DMS114 treated with DMSO at 0.1 percent for 48 hours (cell line): ENCODE results near the gene PAIP1.
"Not testable (repeated sequence)": the region's sequence is repeated elsewhere in the genome, so short reads cannot be mapped to it uniquely, and the experiment has no call there.

Source experiments
- DNase-seq: peaks from one replicate; lab custom pipeline; 2025; ENCODE audit not compliant: unreplicated experiment; lab: John Stamatoyannopoulos, UW

PAIP1 gene, protein sequence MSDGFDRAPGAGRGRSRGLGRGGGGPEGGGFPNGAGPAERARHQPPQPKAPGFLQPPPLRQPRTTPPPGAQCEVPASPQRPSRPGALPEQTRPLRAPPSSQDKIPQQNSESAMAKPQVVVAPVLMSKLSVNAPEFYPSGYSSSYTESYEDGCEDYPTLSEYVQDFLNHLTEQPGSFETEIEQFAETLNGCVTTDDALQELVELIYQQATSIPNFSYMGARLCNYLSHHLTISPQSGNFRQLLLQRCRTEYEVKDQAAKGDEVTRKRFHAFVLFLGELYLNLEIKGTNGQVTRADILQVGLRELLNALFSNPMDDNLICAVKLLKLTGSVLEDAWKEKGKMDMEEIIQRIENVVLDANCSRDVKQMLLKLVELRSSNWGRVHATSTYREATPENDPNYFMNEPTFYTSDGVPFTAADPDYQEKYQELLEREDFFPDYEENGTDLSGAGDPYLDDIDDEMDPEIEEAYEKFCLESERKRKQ

DNA sequence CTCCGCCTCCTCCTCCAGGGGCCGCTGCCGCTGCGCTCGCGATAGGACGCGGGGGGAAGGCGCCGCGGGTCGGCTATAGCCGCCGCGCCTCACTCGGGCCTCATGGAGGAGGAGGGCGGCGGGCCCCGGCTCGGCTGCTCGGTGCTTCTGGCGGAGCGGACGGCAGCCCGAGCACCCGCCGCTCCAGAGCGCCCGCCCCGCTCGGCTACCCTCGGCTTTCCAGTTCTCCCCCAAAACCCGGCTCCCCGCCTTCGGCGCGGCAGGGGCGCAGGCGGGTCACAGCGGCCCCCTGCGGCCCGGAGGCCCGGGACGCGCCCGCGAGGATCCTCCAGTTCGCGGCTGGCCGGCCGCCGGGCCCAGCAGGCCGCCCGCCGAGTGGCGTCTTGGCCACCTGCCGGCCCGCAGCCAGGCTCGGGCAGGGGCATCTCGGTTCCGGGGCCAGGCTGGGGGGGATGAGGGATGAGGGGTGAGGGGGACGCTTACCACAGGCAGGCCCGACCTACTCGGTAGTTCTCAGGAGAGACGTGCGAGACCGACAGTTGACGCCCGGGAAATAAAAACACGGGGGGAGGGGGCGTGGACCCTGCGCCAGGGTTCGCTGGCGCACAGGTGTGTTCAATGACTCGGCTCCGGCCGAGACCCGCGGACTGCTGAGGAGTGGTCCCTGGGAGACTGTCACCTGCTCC, at the start of gene PAIP1:
Gene PAIP1 (minus strand): TSS at position 221 of the 686 bp plus-strand sequence. CDS start 231 bp downstream, outside the sequence.
- DNase-seq, result peak; percentile 37

DNA sequence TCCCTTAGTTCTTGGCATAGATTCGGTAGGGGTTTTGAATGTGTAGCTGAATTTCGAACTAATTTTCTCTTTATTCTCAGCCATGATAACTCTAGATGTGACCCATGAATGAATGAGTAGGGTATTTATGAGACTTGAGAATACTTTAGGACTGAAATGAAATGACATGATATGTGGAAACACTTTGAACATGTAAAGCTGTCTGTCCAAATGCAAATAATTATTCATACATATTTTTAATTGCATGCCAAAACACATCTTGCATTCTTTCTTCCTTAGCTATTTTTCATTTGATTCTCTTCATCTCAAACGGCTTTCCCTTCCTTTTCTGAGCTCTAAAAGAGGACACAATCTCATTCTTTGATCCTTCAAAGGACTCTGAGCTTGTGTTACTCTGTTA, 49.5 kb upstream of the PAIP1 start:
- DNase-seq, result no peak

DNA sequence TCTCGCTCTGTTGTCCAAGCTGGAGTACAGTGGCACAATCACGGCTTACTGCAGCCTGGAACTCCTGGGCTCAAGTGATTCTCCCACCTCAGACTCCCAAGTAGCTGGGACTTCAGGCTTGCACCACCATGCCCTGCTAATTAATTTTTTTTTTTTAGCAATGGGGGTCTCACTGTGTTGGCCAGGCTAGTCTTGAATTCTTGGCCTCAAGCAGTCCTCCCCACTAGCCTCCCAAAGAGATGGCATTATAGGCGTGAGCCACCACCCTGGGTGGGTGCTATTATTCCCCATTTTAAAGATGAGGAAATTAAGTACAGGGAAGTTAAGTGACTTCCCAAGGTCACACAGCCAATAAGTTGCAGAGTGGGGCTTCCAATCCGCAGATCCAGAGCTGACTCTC, 47.8 kb upstream of the PAIP1 start:
- no peak for DNase-seq

DNA sequence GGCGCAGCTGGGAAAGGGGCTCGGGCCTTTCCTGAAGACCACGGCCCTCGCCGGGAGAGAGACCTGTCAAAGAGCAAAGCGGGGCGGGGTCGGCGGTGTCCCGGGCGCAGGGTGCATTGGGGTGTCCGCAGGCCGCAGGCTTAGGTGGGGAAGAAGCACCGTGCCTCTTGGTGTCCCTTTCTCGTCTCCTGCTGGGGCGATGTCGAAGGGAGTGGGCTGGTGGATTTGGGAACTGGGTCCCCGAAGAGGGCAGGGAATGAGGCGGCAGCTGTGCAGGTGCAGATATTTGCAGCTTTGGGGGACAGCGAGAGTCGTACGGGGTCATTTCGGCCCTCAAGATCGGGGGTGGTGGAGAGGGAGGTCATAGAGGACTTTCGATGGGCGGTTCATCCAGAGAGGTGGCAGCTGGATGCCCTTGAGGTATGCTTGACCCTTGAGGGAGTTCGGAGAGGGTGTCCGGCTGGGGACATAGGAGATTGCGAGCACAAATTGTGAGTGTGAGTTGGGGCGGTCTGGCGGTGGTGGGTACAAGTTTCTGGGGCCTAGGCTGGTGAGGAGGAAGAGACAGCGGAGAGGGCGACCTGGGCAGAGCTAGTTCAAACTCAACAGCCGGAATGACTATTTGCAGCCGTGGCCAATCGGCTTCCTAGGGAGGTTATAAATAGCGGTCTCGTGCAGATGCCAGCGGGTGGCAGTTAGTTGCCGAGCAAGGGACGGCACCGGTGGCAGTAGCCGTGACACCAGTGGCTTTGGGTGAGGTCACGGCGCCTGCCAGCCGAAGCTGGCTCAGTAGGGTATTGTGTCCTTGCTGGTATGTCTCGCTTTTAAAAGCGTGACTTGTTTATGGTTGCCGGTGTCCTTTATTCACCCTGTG, 46.7 kb upstream of the PAIP1 start:
- DNase-seq, result peak; percentile 15

DNA sequence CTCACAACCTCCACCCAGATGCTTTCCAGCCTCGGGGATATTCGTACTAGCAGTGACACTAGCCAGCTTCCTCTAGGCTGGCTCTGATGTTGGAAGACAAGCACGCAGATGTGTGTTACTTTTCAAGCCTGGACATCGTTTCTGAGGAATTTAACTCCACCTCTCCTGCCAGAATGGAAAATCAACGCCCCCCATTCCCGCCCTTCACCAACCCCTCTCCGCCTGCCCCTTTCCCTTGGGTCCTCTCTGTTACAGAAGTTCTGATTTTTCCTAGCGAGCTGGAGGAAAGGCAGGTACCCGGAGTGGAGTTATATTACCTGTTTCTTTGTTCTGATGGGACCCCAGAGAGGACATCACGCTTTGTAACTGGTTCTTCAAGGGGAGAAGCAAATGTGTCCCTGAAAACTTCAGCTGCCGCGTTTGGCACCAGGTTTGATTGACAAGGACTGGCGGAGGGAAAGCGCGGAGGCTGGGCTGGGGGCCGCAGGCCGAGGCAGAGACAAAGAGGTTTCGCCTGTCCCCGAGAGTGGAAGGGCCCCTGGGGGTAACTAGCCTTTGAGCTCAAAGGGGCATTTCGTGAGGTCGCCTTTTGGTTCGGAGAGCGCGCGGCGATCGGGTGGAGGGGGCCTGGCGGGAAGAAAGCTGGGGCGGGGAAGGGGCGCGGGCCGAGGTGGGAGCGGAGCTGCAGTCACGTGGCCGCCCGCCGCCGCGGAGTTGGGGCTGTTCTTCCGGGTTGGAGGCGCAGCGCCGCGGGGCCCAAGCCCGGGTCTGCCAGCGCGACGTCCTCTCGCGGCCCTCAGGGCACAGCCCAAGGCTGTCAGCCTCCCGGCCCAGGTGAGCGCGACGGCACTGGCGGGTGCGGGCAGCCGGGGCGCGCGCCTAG, 45.8 kb upstream of the PAIP1 start, which contains the start of gene NNT:
Gene NNT (plus strand): TSS at position 720 of the 883 bp plus-strand sequence. CDS start 6,016 bp downstream, outside the sequence.
- peak; percentile 36 for DNase-seq

DNA sequence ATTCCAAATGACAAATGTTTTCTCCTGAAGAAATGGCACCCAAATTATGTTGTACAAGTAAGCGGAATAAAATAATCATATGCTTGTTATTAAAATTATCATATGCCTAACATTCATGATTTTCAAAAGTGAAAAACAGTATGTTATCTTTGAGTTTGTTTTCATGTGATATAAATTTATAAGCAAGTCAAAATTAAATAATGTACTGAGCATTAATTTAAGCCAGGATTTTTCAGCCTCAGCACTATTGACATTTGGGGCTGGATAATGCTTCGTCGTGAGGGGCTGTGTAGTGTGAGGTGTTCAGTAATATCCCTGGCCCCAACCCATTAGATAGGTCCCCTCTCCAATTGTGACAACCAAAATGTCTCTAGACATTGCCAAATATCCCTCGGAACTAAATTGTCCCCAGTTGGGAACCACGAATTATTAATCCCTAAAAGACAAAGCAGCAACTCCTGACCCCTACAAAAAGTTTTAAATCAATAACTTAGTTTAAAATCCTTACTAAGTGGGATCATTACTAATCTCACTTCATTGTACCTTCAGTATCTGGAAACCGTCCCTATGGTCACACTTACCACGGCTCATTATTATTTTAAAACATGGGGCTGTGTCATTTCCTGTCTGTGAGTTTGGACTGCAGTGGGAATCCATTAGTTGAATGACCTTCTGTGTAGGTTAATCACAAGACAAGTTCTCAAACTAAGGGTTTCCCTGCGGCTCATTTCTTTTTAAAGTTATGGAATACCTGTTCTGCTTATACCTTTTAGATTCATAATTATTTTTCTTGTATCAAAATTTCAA, 44.8 kb upstream of the PAIP1 start:
- DNase-seq, result no peak

DNA sequence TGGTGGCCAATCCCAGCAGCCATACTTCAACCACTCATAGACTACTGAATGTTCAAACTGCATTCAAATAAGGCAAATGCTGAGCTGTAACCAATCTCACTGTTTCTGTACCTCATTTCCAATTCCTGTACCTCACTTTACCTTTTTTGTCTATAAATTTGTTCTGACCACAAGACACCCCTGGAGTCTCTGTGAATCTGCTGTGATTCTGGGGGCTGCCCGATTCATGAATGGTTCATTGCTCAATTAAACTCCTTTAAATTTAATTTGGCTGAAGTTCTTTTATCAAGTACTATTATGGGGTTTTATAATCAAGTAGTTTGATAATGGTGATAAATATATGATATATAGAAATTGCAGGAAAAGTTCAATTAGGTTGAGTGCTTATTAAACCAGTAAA, 42.0 kb upstream of the PAIP1 start:
- not testable (repeated sequence) for DNase-seq

DNA sequence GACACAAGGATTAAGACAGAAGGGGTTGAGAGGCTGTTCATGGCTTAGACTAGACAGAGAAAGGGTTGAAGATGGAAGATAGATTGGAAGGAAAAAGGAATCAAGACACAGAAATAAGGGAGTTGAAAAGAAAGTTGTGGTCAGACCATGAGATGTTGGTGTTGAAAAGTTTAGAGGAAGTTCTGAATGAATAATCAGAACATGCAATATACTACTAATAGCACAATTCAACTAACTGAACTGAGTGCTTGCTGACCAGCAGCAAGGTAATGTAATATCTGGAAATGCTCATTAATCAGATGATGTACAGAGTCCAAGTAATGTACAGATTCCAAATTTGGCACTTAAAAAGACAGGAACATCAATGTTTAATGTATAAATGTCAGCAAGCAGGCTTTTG, 35.5 kb upstream of the PAIP1 start:
- DNase-seq, result no peak

DNA sequence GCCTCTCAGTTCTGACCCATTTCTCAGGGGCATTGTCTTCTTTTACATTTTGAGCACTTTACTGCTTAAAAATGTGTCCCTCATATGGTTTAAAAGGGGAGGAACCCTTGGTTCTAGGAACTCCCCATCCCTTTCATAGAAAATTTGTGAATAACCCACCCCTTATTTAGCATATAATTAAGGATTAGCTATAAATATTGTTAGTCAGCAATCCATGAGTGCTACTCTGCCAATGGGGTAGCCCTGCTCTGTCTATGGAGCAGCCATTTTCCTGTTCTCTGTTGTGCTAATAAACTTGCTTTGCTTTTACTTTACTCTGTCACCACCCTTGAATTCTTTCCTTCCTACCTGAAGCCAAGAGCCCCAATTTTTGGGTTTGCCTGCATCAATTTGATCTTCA, 33.8 kb upstream of the PAIP1 start:
- no peak for DNase-seq

DNA sequence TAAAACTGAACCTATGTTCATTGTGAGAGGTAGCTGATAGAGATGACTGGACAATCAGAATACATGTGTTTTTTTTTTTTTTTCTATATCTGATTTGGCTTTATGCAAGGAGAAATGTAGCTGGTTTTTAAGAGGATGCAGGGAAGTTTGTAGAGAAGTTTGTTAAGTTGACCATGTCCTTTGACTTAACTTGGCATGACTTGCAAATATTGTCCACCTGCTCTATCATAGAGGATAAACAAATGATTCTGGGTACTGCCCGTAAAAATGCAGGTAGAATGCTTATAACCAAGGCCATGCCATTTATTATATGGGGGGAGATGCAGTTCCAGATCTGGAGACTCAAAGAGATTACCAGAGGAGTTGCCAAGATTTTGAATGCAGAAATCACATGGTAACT, 32.4 kb upstream of the PAIP1 start:
- DNase-seq, result no peak

DNA sequence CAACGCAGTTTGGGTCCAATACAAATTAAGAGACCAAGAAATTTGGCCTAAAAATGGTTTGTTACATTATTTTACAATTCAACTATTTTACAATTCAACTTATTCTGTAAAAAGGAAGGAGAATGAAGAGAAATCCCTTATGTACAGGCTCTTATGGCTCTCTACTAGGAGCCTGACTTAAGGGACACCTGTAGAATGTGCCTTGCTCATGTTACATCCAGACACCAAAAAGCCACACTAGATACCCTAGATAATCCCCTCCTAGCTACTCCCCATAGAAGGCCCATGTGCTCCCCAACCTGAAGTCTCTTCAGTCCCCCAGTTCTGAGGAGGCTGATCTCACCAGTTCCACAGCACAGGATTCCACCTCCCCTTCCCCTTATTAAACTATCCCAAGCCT, 32.0 kb upstream of the PAIP1 start:
- no peak for DNase-seq

DNA sequence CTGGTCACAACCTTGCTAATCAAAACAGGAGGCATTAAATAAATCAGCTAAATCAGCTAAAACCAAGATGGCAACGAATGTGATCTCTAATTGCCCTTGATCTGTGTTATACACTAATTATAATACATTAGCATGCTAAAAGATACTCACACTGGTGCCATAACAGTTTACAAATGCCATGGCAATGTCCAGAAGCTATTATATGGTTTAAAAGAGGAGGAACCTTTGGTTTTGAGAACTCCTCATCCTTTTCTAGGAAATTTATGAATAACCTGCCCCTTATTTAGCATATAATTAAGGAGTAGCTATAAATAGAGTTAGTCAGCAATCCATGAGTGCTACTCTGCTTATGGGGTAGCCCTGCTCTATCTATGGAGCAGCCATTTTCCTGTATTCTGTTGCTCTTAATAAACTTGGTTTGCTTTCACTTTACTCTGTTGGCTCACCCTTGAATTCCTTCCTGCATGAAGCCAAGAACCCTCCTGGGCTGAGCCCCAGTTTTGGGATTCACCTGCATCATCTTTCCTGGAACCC, 27.4 kb upstream of the PAIP1 start:
- DNase-seq, result no peak

DNA sequence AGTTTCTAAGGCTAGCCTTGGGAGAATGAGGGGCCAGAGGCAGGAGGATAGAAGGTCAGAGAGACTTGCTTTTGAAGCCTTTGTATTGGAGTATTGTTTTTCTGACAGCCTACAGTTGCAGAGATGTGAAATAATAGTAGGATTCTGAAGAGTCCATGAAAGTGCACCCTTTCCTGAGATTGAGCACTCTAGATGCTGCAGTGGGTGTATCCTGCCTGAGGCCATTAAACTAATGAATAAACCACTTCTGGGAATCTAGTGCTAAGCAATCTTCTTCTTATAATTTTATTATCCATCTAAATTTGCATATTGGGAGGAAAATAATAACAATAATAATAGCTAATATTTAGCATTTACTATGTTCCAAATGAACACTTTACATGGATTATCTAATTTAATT, 26.8 kb upstream of the PAIP1 start:
- DNase-seq, result no peak

DNA sequence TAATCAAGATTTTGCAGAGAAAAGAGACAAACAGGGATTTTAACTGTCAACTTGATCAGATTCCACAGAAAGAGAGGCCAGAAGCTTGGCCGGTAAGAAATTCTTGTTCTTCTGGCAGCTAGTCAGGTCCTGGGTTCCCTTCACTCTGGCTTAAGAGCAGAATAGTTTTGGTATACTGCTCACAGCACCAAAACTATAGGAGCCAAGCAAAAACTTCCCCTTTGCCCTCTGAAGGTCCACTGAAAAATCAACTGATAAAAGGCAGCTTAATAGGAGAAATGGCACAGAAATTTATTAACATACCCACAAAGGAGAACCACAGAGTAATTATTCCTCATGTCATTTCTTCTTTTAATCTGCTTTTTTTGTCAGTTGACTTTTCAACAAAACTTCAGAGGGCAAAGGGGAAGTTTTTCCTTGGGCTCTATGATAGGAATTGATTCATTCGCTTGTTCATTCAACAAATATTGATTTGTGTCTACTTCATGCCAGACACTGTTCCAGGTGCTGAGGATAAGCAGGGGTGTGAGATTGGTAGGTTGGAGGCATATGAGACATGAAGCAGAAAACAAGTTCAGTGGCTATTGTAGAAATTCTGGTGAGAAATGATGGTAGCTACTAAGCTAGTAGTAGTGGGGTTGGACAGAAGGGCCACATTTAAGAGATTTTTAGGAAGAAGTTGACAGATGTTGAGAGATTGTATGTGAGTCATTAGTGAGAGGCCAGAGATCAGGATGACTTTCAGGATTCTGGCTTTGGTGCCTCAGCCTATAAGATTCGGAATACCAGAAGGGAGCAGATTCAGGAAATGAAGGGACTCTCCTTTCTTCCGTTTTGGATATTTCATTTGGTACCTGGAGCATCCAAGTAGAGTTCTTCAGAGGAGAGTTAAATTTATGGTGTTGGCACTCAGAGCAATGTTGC, 25.5 kb upstream of the PAIP1 start:
- DNase-seq, result no peak

DNA sequence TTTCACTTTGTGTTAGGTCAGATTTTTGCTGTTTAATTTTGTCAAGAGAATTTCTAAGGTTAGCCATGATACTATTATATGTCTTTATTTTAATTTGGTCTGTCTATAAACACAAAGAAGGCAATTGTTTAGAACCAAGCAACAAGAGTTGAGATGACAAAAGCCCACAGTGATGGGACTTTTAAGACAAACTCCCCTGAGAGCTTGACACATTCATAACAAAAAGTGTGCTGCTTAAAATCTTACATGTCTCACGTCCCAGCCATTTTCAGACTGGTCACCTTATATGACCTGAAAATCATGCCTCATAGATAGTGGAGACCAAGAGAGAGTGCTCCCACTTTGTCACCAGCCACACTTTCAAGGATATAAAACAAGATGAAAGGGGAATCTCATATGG, 24.5 kb upstream of the PAIP1 start:
- no peak for DNase-seq

DNA sequence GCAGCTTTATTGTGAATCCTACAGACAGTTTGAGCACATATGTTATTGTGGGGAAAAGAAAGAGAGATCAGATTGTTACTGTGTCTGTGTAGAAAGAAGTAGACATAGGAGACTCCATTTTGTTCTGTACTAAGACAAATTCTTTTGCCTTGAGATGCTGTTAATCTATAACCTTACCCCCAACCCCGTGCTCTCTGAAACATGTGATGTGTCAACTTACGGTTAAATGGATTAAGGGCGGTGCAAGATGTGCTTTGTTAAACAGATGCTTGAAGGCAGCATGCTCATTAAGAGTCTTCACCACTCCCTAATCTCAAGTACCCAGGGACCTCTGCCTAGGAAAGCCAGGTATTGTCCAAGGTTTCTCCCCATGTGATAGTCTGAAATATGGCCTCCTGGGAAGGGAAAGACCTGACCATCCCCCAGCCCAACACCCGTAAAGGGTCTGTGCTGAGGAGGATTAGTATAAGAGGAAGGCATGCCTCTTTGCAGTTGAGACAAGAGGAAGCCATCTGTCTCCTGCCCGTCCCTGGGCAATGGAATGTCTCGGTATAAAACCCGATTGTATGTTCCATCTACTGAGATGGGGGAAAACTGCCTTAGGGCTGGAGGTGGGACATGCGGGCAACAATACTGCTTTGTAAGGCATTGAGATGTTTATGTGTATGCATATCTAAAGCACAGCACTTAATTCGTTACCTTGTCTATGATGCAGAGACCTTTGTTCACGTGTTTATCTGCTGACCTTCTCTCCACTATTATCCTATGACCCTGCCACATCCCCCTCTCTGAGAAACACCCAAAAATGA, 23.7 kb upstream of the PAIP1 start:
- not testable (repeated sequence) for DNase-seq

DNA sequence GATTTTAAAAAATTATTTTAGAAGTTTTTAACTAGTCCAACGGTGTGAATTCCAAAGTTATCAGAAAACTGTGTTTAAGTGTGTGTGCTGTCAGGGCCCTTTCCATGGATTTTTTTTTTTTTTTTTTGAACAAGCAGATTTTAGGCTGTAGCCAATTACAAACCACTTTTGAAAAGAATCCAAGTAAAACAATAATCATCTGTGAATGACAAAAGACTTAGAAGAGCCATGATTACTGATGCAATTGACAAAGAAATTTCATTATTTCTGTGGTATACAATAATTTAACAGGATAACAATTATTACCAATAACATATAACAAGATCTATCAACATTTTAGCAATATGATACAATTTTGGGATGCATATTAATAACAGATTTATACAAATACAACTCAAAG, 16.2 kb upstream of the PAIP1 start:
- no peak for DNase-seq
